H9 (cell line): ENCODE data around the gene HOXD4. TPM values are rescaled to one million over a fixed set of nuclear protein-coding genes. Genes with fewer than 3 reads are reported as not detected.
A peak's percentile ranks its signal among the peaks of the same experiment; 100 is the strongest.

Experiments used
- DNase-seq: peaks from one replicate; pipeline ENCODE4 v3.0.0-alpha.2; 2017
- H2AFZ ChIP-seq: one replicate; pipeline ENCODE4 v1.6.1; 2013; ENCODE audit warnings: mild to moderate bottlenecking, low read length, control low read depth, moderate library complexity
- H2AK5ac ChIP-seq: 2 replicates; pipeline ENCODE4 v1.6.1; 2013; ENCODE audit warnings: low read length, control low read depth, mixed read lengths; ENCODE audit not compliant: insufficient read length
- H2BK120ac ChIP-seq: one replicate; pipeline ENCODE4 v1.6.1; 2013; ENCODE audit warnings: low read depth, mild to moderate bottlenecking, low read length, control low read depth, inconsistent platforms; ENCODE audit not compliant: poor library complexity, severe bottlenecking
- H2BK12ac ChIP-seq: 2 replicates; pipeline ENCODE4 v1.6.1; 2013; ENCODE audit warnings: low read length, control low read depth, mixed read lengths, low read depth; ENCODE audit not compliant: insufficient read length
- H2BK15ac ChIP-seq: 2 replicates; pipeline ENCODE4 v1.6.1; 2013; ENCODE audit warnings: low read depth, low read length, control low read depth
- H2BK20ac ChIP-seq: one replicate; pipeline ENCODE4 v1.6.1; 2013; ENCODE audit warnings: low read depth, mild to moderate bottlenecking, low read length, control low read depth, inconsistent platforms; ENCODE audit not compliant: poor library complexity, severe bottlenecking
- H2BK5ac ChIP-seq: 2 replicates; pipeline ENCODE4 v1.6.1; 2013; ENCODE audit warnings: low read length, control low read depth, mixed read lengths; ENCODE audit not compliant: insufficient read length
- H3K14ac ChIP-seq: 2 replicates; pipeline ENCODE4 v1.6.1; 2013; ENCODE audit warnings: low read length, control low read depth; ENCODE audit not compliant: insufficient read depth
- H3K18ac ChIP-seq: 2 replicates; pipeline ENCODE4 v1.6.1; 2013; ENCODE audit warnings: low read depth, mild to moderate bottlenecking, mixed read lengths, low read length, control low read depth; ENCODE audit not compliant: insufficient read length
- H3K23ac ChIP-seq: 2 replicates; pipeline ENCODE4 v1.6.1; 2013; ENCODE audit warnings: low read length, control low read depth, mixed read lengths, low read depth; ENCODE audit not compliant: insufficient read length
- H3K23me2 ChIP-seq: 2 replicates; pipeline ENCODE4 v1.6.1; 2013; ENCODE audit warnings: low read depth, mild to moderate bottlenecking, mixed read lengths, low read length, control low read depth; ENCODE audit not compliant: insufficient read length, poor library complexity, severe bottlenecking
- H3K27ac ChIP-seq: 2 replicates; pipeline ENCODE4 v1.5.1; 2013; ENCODE audit warnings: low read length, control low read depth, mixed read lengths, low read depth; ENCODE audit not compliant: insufficient read length
- H3K27me3 ChIP-seq: 2 replicates; pipeline ENCODE4 v1.6.1; 2013; ENCODE audit warnings: low read length, control low read depth, inconsistent platforms; ENCODE audit not compliant: insufficient read depth
- H3K4ac ChIP-seq: 2 replicates; pipeline ENCODE4 v1.6.1; 2013; ENCODE audit warnings: low read depth, mild to moderate bottlenecking, control low read depth, inconsistent platforms, low read length, moderate library complexity
- H3K4me1 ChIP-seq: 2 replicates; pipeline ENCODE4 v1.6.1; 2013; ENCODE audit warnings: low read length, control low read depth, inconsistent platforms; ENCODE audit not compliant: insufficient read depth
- H3K4me2 ChIP-seq: 2 replicates; pipeline ENCODE4 v1.6.1; 2013; ENCODE audit warnings: low read length, control low read depth, mixed read lengths; ENCODE audit not compliant: insufficient read length, insufficient read depth
- H3K56ac ChIP-seq: 2 replicates; pipeline ENCODE4 v1.6.1; 2013; ENCODE audit warnings: low read depth, mild to moderate bottlenecking, mixed read lengths, low read length, control low read depth; ENCODE audit not compliant: insufficient read length
- H3K79me1 ChIP-seq: 2 replicates; pipeline ENCODE4 v1.6.1; 2013; ENCODE audit warnings: low read depth, mild to moderate bottlenecking, moderate library complexity, low read length, control low read depth, inconsistent platforms; ENCODE audit not compliant: insufficient read depth, poor library complexity, severe bottlenecking
- H3K79me2 ChIP-seq: 2 replicates; pipeline ENCODE4 v1.6.1; 2013; ENCODE audit warnings: low read length, control low read depth, inconsistent platforms; ENCODE audit not compliant: insufficient read depth
- H3K9ac ChIP-seq: 2 replicates; pipeline ENCODE4 v1.6.1; 2013; ENCODE audit warnings: low read length, control low read depth, mixed read lengths; ENCODE audit not compliant: insufficient read length; ENCODE audit errors: extremely low read depth
- H3K9me3 ChIP-seq: one replicate; pipeline ENCODE4 v1.6.1; 2013; ENCODE audit warnings: low read depth, low read length, inconsistent platforms; ENCODE audit not compliant: control insufficient read depth
- H3T11ph ChIP-seq: one replicate; pipeline ENCODE4 v1.6.1; 2013; ENCODE audit warnings: mild to moderate bottlenecking, low read length, control low read depth, inconsistent platforms
- H4K20me1 ChIP-seq: one replicate; pipeline ENCODE4 v1.6.1; 2013; ENCODE audit not compliant: control insufficient read depth, insufficient read length, insufficient read depth
- H4K5ac ChIP-seq: 2 replicates; pipeline ENCODE4 v1.6.1; 2013; ENCODE audit warnings: low read depth, mild to moderate bottlenecking, mixed read lengths, low read length, control low read depth; ENCODE audit not compliant: insufficient read length
- H4K8ac ChIP-seq: replicated peaks from 2 replicates; pipeline ENCODE4 v1.6.1; 2013; ENCODE audit warnings: low read length, control low read depth, mixed read lengths, low read depth; ENCODE audit not compliant: insufficient read length
- H4K91ac ChIP-seq: 2 replicates; pipeline ENCODE4 v1.6.1; 2013; ENCODE audit warnings: low read depth, mild to moderate bottlenecking, moderate library complexity, mixed read lengths, low read length, control low read depth; ENCODE audit not compliant: insufficient read length
- H3K27ac Mint-ChIP-seq, 3 experiments: 2 replicates in 2 of 3; 3 replicates in 1 of 3; pipeline ENCODE4 v1.8.0; 2020 to 2021; ENCODE audit warnings: mixed read lengths in 3 of 3, mild to moderate bottlenecking in 1 of 3, moderate library complexity in 1 of 3
- H3K27me3 Mint-ChIP-seq: 2 replicates; pipeline ENCODE4 v1.8.0; 2021; ENCODE audit warnings: low read depth, mild to moderate bottlenecking, moderate library complexity, mixed read lengths
- H3K36me3 Mint-ChIP-seq, 3 experiments: 2 replicates in 2 of 3; 3 replicates in 1 of 3; pipeline ENCODE4 v1.8.0; 2020 to 2021; ENCODE audit warnings: low read depth in 3 of 3, mixed read lengths in 3 of 3; ENCODE audit not compliant: insufficient read depth in 1 of 3
- H3K4me1 Mint-ChIP-seq, 2 experiments: 2 replicates each; pipeline ENCODE4 v1.8.0; 2020; ENCODE audit warnings: mixed read lengths in 2 of 2
- H3K4me3 Mint-ChIP-seq, 2 experiments: 2 replicates in 1 of 2; 3 replicates in 1 of 2; pipeline ENCODE4 v1.8.0; 2020 to 2021; ENCODE audit warnings: mild to moderate bottlenecking in 2 of 2, mixed read lengths in 2 of 2, moderate library complexity in 1 of 2
- H3K9me3 Mint-ChIP-seq, 2 experiments: 2 replicates in 1 of 2; 3 replicates in 1 of 2; pipeline ENCODE4 v1.8.0; 2020; ENCODE audit warnings: mild to moderate bottlenecking in 2 of 2, mixed read lengths in 2 of 2, moderate library complexity in 1 of 2
- WGBS: extraction: QIAGEN DNeasy Blood & Tissue Kit; methylation state at CpG from one replicate; pipeline ENCODE4 v1.1.7; 2013; ENCODE audit warnings: missing lambda C conversion rate, low lambda C conversion rate, mixed read lengths; ENCODE audit not compliant: insufficient read length; ENCODE audit errors: extremely low coverage; 5-methylcytosine and 5-hydroxymethylcytosine counted together
- total RNA-seq: library from RNA; stranded (reverse); gene quantifications from 2 replicates; pipeline ENCODE4 v1.2.1, GENCODE V29; 2021
- TF ChIP-seq, protein P1 (sequence below): fragments of 200-600 bp; sonication (generic); conservative IDR thresholded peaks from 3 replicates; pipeline ENCODE4 v1.8.0; 2021; ENCODE audit warnings: antibody characterized with exemption, mild to moderate bottlenecking

Gene HOXD4
- total RNA-seq, 1 experiment from 2014 or later = not detected

DNA sequence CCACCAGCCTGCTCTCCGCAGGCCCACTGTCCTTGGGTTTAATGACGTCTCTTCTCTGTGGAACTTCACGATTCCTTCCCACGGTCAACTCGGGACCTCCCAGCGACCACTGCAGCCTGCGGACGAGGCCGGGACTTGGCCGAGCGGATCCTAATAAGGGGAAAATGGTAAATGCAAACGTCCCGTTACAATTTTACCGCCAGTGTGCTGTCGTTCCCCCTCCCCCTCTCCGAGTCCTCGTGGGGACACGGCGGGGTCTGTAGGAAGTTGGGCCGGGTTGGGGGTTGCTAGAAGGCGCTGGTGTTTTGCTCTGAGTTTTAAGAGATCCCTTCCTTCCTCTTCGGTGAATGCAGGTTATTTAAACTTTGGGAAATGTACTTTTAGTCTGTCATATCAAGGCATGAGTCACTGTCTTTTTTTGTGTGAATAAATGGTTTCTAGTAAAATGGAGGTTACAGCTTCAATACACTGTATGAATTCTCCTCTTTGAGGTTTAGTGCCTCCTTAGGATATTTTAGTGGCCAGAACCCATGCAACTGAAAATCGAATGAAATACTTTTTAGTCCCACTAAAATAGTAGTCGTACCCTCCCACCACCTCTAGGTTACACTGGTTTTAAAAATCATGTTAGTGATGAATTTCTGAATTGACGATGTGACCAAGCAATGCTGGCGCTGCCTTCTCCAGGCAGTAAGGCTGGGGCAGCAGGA lies 42.0 kb upstream of the HOXD4 start:
- Histone ChIP-seq H3K23me2 (no peaks in the 10 kb centered on the region), H3K4me2 (no peak overlapping the region), H2BK20ac (no peak overlapping the region), H3K27me3 (peaks cover 93% of the 10 kb centered on the region), H4K91ac (no peak overlapping the region), H2BK12ac (no peak overlapping the region), H3K9ac (no peak overlapping the region), H3K79me1 (no peaks in the 10 kb centered on the region), H3K18ac (no peak overlapping the region), H2AFZ (no peak overlapping the region), H3K27ac (no peak overlapping the region), H3K9me3 (no peaks in the 10 kb centered on the region), H3K23ac (no peak overlapping the region), H3K14ac (no peak overlapping the region), H2BK15ac (no peak overlapping the region), H3K4ac (no peak overlapping the region), H3K4me1 (no peaks in the 10 kb centered on the region), H2AK5ac (no peak overlapping the region), H4K5ac (no peak overlapping the region), H4K8ac (no peak overlapping the region), H3K79me2 (no peaks in the 10 kb centered on the region), H2BK120ac (no peak overlapping the region), H2BK5ac (no peak overlapping the region), H4K20me1 (no peaks in the 10 kb centered on the region), H3K56ac (no peak overlapping the region), H3T11ph (no peak overlapping the region)
- TF ChIP-seq, protein P1, sequence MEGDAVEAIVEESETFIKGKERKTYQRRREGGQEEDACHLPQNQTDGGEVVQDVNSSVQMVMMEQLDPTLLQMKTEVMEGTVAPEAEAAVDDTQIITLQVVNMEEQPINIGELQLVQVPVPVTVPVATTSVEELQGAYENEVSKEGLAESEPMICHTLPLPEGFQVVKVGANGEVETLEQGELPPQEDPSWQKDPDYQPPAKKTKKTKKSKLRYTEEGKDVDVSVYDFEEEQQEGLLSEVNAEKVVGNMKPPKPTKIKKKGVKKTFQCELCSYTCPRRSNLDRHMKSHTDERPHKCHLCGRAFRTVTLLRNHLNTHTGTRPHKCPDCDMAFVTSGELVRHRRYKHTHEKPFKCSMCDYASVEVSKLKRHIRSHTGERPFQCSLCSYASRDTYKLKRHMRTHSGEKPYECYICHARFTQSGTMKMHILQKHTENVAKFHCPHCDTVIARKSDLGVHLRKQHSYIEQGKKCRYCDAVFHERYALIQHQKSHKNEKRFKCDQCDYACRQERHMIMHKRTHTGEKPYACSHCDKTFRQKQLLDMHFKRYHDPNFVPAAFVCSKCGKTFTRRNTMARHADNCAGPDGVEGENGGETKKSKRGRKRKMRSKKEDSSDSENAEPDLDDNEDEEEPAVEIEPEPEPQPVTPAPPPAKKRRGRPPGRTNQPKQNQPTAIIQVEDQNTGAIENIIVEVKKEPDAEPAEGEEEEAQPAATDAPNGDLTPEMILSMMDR = no peak
- peaks cover 0 to 18% of the 10 kb centered on the region in 2 experiments for H3K9me3 Mint-ChIP-seq
- H3K27ac Mint-ChIP-seq = no peak overlapping the region
- H3K36me3 Mint-ChIP-seq = no peaks in the 10 kb centered on the region; a peak in 2 of 7 replicates
- WGBS = no CpG with 5 or more reads among the region's 26 CpGs
- H3K4me3 Mint-ChIP-seq = 0 out of 5 replicates have a peak overlapping the region, but pooled peaks of 1 of the 2 experiments have one; percentile 6
- H3K27me3 Mint-ChIP-seq = peaks cover 96% of the 10 kb centered on the region
- DNase-seq = peak; percentile 23
- H3K4me1 Mint-ChIP-seq = peaks cover 11 to 39% of the 10 kb centered on the region in 2 experiments
